Activated CD8-positive, alpha-beta memory T cell treated with anti-CD3 and anti-CD28 coated beads, Interleukin-2, amount 50 U/mL, for 24 hours (primary cell): ENCODE measurements around the gene CFAP90.
A peak's percentile ranks its signal among the peaks of the same experiment; 100 is the strongest.

Experiments used
- DNase-seq: peaks from one replicate; pipeline ENCODE4 v3.0.0-alpha.2; 2020; ENCODE audit errors: extremely low read depth

CFAP90 gene, protein sequence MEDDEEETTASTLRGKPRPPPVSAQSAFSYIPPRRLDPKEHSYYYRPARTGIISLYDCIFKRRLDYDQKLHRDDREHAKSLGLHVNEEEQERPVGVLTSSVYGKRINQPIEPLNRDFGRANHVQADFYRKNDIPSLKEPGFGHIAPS

GRCh38 chr5:7850395-7851239, at the start of gene CFAP90:
Gene CFAP90, minus strand, starts transcription at chr5:7851133. Its CDS starts 112 bp downstream, at chr5:7851021.
- DNase-seq = no peak

DNA sequence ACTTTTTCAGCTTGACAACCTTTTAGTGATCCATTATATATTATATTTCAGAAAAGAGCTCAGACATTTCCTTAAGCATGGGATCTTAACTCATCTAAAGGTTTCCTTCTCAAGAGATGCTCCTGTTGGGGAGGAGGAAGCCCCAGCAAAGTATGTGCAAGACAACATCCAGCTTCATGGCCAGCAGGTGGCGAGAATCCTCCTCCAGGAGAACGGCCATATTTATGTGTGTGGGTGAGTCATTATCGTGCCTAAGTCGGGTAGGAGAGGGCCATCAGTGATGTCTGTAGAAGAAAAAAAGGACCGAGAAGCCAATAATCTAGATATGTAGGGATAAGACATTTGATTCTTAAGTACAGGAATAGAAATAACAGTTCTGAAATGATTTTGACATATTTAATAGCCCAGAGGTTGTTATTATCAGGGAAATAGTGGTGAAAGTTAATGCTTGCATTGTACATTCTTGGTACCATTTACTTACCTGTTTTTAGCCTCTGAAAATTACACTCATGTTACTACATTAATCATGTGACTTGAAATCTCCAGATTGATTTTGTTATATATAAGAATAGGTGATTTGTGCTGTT, 46.2 kb upstream of the CFAP90 start:
- no peak for DNase-seq

GRCh38 chr5:7894860-7895259, 43.9 kb upstream of the CFAP90 start:
- DNase-seq = no peak

GRCh38 chr5:7894439-7894838, 43.5 kb upstream of the CFAP90 start:
- DNase-seq = no peak

DNA sequence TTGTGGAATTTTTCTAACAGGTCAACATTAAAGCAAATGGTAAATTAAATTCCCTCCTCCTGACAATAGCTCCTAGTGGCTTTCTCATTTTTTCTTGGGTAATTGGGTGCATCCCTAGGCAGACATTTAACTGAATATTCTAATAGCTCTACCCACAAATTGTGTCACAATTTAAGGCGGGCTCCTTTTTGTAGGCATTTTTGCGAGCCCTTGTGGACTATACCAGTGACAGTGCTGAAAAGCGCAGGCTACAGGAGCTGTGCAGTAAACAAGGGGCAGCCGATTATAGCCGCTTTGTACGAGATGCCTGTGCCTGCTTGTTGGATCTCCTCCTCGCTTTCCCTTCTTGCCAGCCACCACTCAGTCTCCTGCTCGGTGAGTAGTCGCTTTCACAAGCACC, 38.0 kb upstream of the CFAP90 start:
- no peak for DNase-seq

- no peak for DNase-seq
Observed at GRCh38 chr5:7886849-7887475, 36.0 kb upstream of the CFAP90 start.

- no peak for DNase-seq
Observed at GRCh38 chr5:7884491-7885267, 33.7 kb upstream of the CFAP90 start.

GRCh38 chr5:7882926-7883325, 32.0 kb upstream of the CFAP90 start:
- DNase-seq = no peak

- DNase-seq = no peak
Observed at GRCh38 chr5:7881816-7882215, 30.9 kb upstream of the CFAP90 start.

DNA sequence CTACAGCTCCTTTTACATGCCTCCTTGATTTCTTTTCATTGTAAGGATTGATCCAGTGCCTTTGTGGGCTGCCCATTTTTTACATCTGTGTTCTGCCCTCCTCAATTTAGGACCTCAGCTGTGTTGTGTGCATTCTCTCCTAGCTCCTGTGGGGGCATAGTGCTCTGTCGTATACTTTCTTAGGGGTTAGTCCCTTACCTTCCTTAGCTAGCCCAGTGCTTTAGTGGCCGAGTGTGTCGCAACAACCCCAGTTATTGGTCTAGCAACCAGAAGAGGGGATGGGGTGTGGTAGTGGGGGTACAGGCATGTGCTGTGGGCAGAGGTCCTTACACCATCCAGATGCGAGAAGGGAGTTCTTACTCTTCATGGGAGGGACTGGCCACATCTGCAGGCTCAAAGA, 30.2 kb upstream of the CFAP90 start:
- DNase-seq = no peak

- no peak for DNase-seq
Observed at GRCh38 chr5:7878381-7878873, 27.5 kb upstream of the CFAP90 start.

- no peak for DNase-seq
Observed at GRCh38 chr5:7877851-7878250, 26.9 kb upstream of the CFAP90 start.

GRCh38 chr5:7876867-7877266, 25.9 kb upstream of the CFAP90 start:
- no peak for DNase-seq

DNA sequence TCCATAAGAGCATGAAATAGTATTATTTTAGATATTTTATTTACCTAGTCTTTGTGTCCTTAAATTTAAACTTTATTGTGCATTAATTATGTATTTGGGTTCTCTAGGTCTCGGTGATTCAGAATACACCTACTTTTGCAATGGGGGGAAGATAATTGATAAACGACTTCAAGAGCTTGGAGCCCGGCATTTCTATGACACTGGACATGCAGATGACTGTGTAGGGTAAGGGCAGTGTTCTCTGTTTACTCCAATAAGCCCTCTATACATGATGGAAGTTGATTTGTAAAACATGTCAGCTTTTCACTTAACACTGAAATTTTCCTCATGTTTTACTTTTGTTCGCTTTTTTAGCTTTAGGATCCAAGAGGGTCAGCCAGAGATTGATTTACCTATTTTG, 24.2 kb upstream of the CFAP90 start:
- DNase-seq = no peak

DNA sequence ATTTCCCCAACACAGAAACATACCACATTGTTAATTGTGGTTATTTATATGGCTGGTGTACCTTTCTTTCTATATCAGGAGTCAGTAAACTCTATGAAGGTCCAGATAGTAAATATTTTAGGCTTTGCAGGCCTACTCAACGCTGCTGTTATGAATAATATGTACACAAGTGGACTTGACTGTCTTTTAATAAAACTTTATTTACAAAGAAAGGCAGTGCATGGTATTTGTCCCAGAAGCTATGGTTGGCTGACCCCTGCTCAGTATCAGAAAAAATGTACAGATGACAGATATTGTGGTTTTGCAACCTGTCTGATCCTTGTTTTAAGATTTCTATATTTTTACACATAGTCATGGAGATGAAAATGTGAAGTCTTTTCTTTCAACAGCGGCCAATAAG, 23.7 kb upstream of the CFAP90 start:
- DNase-seq = no peak

- DNase-seq = no peak
Observed at GRCh38 chr5:7873216-7873615, 22.3 kb upstream of the CFAP90 start.

GRCh38 chr5:7872517-7873130, 21.7 kb upstream of the CFAP90 start:
- no peak for DNase-seq

DNA sequence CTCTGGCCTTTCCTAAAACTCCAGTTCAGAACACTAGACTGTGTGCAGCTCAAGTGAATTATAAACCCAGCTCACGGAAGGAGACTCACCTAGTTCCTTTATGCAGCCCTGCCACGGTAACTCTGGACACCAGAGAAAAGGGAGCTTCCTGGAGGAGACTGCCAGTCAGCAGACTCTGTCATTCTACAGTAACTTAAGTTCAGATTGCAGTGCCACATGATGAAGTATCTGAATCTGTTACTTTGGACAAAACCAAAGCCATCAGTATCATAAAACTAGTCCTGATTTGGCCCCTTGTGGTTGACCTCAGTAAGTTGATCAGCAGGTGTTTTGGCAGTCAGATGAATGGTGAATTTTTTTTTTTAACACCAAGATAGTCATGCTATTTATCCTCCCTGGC, 20.7 kb upstream of the CFAP90 start:
- DNase-seq = no peak

DNA sequence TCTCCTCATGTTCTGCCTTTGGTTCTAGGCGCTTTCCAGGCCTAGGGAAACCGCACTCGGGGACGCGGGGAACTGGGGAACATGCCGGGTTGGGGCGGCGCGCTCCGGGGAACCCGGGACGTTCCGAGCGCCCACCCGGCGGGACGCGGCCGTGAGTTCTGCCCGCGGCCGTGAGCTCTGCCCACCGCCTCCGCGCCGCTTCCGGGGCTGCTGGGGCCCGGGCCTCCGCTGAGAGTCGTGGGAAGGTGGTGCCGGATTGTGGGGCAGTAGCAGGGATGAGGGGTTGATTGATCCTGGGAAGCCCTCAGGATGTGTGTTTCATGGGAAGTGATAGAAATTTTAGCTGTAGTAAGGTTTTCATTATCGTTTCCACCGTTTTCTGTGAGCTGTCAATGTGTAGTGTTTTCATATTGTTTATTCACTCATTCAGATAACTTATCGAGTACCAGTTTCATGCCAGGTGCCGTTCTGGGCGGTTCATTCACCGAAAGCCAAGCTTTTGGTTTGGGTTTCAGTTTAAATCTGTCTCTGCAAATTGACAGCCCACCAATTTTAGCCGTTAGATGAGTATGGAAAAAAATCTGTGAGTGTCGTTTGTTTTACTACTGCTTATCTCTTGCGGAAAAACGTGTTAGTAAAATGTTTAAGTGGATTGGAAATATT, 18.7 kb upstream of the CFAP90 start:
- no peak for DNase-seq

DNA sequence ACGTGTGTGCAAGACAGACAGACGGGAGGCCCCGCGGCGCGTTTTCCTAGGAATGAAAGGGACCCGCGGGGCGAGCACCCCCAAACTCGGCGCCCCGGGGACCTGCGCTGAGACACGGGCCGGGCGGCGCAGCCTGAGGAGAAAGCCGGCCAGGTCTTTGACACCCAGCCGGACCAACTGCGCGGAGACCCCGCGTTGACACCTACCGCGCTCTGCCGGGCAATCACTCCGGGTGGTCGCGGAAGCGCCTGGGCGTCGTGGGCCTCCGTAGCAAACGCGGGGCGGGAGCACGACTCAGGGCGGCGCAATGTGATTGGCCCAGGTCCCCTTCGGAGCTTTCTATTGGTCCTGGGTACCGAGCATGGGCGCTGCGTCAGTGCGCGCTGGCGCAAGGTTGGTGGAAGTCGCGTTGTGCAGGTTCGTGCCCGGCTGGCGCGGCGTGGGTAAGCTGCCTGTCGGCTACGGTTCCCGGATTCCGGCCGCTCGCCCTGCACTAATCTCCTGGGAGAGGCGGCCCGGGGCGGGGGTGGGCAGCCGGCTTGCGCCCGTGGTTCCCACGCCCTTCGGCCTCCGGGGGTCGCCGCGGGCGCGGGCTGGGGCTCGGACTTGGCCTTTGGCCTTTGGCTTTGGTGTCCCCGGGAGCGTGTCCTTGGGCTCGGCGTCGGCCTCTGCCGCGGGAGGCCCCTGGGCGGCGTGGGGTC, 18.0 kb upstream of the CFAP90 start, which contains the start of the genes FASTKD3 and MTRR:
Gene FASTKD3, minus strand, starts transcription at position 259 of the 701 bp plus-strand sequence. CDS start 948 bp downstream, outside the sequence.
Gene MTRR, plus strand, starts transcription at position 376 of the 701 bp plus-strand sequence. CDS start 1,647 bp downstream, outside the sequence.
- peak; percentile 75 for DNase-seq
